GM19023 (cell line): Measurements from ENCODE around the gene SHB.

Source experiments
- ATAC-seq: cut with Tn5 transposase; IDR thresholded peaks from one replicate; pipeline ENCODE4 v1.9.1; 2021; ENCODE audit warnings: mild to moderate bottlenecking, moderate library complexity; ENCODE audit not compliant: unreplicated experiment

The SHB gene

DNA sequence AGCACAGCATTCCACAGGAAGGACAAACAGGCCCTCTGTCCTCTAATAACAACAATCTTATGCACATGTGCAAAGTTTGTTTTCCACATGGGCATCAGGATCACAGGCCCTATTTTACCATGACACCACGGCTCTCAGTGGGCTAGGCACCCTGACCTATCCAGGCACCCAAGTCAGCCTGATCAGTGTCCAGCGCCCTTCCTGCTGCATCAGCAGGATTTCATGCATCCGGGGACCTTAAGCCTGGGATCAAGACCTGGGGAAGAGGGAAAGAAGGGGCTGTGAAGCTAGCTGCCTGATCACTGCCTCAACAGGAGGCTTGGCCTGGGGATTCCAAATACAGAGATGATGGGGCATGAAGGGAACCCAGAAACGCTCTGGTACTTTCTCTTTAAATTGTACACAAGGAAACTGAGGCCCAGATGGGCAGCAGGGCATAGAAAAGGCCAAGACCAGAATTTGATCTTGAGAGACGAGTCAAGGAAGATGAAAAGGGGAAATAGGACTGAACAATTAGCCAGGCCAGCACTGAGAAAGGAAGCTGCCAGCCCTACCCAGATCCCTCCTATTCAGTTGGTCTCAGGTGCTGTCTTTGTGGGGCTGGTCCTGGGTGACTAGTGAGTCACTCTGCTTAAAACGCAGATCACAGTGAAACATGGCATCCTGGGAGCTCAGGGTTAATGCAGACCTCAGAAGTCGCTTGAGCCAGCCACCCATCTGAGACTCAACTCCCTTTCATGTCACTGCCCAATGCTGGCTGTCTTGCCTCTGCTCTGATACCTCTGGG is 57.9 kb downstream of the SHB start:
- no peak for ATAC-seq

DNA sequence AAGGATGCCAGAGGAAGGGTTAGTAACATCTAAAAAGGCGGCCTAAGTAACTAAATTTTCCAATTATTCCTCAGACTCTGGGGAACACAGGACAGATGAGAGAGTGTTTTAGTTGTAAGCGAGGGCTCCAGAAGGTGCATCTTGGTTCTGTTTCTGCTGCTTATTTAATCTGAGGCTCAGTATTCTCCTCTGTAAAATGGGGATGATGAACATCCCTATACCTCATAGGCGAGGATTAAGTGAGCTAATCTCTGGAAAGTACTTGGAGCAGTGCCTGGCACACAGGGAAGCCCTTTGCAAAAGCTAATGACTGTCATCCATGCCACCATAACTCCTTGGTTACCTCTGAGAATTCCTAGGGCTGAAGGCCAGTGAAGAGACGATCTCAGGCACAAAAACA is 59.0 kb downstream of the SHB start:
- no peak for ATAC-seq

DNA sequence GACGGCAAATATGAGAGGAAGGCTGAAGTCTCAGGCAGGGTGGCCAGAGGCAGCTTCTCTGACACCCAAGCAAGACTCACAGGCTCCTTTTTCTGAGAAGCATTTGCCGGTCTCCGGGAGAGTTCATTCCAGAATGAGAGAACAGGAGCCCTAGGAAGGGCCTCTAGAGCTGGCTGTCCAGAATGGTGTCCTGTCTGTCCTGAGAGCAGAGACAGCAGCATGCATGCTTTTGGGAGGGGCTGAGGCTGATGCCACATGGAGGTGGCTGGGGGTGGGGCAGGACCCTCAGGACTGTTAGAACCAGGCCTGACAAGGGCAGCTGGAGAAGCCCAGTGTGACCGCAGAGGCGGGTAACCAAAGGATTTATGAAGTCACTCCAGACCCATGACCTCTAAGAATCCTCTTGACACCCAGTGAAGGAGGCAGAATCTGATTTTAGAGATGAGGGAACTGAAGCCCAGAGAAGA is 60.0 kb downstream of the SHB start:
- ATAC-seq, result no peak

DNA sequence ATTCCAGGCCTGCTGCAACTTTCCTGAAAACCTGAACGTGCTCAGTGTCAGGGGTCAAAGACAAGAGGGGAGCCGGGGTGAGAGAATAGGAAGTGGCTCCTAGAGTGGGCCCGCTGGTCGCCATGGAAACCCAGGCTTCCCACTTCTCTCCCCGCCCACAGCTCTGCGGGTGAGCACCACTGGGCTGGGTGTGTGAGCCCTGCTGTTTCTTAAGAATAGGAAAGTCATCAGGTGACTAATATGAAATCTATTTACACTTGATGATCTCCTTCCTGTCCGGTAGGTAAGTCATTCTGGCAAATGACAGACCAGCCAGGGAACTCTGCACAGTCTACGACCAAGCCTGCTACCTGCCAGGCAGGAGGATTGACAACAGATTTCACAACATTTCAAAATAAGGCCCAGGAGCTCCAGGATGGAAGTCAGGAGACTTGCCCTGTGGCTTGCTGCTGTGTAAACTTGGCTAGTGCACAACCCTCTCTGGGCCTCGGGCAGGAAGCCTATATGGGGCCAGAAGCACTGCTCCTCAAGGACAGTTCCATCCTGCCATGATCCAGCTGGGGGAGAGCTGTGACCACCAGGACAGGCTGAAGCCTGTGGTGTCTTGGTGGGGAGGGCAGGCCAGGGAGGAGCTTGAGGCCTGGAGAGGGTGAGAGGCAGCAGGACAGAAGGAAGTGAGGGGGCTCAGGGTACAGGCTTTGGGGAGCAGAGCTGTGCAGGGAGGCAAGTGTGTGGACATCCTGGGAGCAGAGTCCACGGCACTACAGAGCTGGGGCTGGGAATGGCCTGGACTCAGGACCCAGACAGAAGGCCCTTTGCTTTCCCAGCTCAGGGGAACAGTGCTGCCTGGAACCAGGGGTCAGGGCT is 60.6 kb downstream of the SHB start:
- peak; percentile 75 for ATAC-seq

DNA sequence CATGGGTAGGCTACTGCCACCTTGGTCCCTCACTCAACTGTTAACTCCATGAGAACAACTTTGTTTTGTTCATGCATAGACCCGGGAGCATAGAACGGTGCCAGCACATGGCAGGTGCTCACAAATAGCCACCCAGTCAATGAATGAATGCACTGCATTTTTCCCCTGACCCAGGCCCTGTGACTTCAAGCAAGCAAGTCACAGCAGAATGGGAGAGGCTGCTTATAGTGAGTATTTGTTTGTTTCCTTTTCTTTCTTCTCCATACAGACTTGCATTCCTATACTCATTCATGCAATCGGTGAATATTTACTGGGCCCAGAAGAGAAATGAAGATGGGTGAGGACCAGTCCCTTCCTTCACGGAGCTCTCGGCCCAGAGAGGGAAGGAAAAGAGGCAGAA is 62.0 kb downstream of the SHB start:
- ATAC-seq, result no peak

DNA sequence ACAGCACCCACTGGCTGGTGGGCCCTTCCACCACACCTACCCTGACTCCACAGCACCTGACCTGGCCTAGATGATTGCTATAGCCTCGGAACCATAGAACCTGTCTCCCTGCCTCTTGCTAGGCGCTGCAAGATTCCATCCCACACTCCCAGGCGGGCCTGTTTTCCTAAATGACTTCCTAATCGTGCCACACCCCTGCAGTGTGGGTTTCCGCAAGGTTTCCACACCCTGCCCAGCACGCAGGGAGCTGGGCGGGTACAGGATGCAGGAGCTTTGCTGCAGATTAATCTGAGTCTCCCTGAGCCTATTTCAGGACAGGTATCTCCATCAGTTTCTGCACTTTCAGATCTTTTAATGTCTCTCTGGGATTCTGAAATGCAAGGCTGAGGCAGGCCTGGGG is 62.9 kb downstream of the SHB start:
- ATAC-seq, result no peak

DNA sequence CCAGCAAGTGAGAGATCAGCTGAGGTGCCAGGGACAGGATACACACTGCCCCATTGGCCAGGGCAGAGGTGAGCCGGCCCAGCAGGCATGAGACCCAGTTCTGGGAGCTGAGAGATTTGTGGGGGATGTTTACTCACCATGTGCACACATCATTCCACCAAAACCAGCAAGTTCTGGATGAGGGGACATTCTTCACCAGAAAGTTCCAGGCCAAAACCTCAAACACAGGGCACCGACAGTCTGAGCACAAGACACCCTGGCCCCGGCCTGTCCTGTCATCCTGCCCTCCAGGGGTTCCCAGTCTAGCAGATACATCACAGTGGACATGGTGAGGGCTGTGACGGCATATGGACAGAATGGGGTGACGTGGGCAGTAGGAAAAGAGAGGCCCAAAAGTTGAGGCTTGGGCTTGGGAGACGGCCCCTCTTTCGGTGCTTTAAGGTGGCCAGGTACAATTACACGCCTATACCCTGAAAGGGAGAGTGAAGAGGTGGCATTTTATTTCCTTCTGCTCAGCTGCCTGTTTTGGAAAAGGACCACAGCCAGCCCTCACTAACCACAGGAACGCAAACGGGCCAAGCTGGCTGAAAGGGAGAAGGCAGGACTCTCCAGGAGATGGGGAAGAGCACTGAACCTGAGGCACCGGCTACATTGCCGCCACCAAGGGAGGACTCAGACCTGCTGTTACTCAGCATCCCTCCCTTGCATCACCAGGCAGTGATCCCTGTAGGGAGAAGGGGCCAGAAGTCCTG is 64.0 kb downstream of the SHB start:
- ATAC-seq, result no peak

DNA sequence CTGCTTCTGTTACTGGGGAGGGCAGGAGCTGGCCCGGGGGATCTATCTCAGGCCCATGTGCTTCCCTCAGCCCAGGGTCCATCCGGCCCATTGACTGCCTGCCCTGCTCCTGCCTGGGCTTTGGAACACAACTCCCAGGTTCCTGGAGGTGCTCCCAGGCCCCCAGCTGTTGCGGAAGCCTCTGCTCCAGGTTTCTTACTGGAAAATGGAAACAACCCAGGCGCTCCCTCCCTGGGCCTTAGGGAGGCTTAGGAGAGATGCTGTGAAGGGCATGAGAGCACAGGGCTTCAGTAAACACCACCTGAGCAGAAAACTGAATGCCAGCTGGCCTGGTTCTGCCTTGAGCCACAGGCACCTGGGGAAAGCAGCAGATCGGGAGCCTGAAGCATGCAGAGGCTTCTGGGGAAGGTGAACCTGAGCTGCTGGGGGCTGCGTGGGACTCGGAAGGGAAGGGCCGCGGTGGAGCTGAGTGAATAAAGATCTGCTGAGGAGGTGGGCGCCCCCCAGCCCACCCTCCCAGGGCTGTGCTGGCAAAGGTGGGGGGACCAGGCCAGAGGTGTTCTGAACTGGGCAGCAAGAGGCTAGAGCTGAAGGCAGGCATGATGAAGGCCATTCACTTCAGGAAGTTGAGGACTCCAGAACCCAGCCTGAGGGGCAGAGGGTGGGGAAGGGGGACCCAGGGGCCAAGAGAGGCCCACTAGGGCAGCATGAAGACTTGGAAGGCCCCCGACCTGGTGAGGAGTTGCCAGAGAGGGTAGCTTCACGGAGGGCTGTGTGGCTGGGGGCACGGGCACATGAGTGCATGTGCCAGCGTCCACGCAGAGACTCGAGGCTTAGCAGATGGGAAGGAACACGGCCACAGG is 64.8 kb downstream of the SHB start:
- ATAC-seq, result no peak

DNA sequence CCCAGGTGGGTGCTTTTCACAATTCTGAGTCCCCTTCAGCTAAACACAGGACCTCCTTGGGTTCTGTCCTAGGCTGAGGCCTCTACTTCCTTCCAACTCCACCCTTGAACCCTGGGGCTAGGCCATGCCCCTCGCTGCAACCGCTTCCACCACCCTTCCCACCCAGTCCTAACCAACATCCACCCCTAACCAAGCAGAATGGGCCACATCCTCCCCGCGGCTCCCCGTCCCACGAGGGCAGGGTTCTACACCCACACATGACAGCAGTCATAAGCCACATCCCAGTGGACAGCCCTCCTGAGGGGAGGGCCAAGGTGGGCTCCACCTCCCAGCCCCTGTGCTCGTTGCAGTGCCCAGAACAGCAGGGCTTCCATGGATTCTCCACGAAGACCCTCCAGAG is 65.8 kb downstream of the SHB start:
- no peak for ATAC-seq

DNA sequence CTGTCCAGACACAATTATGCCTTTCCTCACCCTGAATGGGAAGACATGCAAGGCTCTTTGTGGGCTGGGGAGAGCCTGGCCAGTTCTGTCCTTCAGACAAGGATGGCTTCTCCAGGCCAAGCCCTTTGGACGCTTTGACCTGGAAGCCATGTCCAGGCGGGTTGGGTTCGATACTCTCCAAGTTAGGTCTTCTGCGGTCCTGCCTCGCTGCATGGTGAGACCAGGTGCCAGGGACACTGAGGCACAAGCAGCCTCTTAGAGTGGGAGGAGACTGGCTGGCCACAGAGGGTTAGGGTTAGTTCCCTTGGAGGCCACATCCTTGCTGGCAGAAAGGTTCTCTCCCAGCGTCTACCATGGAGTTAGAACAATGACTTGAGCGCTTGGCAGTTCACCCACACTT is 67.6 kb downstream of the SHB start:
- no peak for ATAC-seq

DNA sequence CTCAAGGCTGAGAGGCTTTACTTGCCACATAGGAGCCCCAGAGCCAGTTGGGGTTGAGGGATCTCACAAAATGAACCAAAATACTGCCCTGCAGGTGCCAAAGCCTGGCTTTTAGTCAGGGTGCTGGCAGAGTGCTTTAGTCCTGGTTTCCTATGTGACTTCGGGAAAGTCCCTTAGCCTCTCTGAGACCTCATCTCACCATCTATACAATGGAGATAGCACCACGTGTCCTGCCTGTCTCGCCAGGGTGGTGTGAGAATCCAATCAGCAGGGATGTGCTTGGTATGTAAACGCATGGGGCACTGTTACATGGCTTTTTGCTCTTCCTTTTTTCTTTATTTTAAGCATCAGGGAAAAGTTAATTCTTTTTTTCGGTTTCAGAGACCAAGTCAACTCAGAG is 68.3 kb downstream of the SHB start:
- no peak for ATAC-seq

DNA sequence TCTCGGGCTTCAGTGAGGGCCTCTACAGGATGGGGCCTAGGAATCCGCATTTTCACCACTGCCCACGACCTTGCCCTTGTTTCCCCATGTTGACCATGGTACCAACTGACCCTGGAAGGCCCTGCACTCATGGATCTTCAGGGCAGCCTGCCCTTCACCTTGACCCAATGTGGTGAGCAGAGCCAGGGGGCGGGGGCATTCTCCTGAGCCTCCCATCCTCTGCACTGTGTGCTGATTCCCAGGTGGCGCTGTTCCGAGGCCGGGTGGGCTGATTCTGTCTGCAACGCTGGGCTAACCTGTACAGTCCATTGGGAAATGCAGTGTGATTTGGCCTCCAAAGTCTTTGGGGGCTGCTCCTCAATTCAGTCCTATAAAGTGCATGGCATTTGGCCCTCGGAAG is 68.7 kb downstream of the SHB start:
- no peak for ATAC-seq

DNA sequence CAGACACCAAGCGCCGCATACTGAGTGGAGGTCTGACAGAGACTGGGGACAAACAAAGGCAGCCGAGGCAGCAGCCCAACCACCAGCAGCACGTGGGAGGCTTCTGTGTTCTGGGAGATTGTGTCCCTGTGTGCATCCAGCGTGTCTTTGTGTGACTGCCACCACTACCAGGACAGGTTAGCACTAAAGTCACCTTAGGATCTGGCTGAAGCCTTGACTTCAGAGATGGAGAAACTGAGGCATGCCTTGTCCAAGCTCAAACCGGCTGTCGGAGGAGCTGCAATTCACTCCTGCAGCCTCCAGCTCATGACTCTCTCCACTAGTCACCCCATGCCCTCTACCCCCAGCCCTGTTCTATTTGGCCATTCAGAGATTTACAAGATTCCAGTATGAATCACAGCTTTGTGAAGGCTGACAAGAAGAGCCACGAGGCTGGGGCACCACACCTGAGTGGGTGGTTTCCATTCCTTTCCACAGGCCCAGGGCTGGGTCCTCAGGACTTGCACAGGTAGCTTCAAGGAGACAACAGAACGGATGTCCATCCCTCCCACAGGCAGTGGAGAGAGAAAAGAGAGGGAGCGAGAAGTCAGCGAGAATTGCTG is 69.3 kb downstream of the SHB start:
- ATAC-seq, result no peak

DNA sequence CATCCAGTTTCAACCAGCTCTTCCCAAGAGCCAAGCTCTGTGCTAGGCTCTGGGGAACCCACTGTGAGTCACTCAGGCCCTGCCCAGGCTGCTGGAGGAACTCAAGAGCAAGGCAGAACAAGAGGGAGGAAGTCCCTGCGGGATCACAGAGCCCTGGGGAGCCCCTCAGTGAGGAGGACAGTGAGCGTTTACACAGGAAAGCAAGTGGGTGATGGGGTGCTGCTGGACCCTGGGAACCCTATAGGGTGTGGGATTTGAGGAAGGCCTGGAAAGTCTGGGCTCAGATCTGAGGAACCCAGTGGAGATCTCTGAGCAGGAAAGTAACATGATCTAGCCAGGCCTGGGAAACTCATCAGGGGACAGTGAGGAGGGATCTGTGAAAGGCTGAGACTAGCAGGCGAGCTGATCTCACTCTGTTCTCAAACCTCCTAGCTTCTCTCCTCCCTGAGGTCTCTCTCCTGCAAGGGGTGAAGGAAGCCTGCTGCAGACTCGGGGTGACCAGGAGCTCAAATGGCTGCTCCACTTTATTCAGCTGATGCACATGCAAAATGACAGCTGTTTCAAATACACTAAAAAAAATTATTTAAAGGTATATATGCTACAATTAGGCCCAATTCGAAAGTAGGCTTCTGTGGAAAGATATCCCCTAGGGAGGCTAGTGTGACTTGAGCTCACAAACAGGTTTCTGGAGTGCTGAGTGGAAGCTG is 70.0 kb downstream of the SHB start:
- ATAC-seq, result no peak

DNA sequence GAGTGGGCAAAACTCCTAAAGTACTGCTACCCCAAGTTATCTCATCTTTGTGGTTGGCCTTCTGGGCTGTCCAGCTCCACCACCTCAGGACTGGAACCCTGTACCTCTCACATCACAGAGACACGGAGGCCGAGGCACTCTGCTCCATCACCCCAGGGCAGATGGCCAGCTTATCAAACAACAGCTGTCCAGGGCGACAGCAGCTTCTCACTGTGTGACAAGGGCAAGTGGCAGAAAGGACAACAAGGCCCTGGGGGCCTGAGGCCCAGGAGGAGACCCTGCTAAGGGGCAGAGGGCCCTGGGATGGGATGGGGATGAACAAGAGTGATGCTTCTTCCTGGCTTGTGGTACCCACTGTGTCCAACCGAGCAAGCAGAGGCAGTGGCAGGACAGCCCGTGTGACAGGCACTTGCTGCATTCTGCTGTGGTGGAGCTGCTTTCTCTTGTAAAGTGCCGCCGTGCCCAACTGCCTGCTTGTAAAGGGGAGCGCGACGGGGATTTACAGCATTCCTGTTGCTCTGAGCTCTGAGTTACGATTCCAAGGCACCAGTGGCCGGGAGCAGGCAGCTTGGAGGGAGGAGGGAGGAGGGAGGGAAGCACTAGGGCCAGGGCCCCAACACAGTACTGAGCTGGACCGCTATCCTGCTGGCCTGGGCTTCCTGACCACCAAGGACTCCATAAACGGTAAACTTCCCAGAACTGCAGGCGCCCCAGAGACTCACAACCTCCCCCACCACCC is 71.2 kb downstream of the SHB start:
- ATAC-seq, result no peak

DNA sequence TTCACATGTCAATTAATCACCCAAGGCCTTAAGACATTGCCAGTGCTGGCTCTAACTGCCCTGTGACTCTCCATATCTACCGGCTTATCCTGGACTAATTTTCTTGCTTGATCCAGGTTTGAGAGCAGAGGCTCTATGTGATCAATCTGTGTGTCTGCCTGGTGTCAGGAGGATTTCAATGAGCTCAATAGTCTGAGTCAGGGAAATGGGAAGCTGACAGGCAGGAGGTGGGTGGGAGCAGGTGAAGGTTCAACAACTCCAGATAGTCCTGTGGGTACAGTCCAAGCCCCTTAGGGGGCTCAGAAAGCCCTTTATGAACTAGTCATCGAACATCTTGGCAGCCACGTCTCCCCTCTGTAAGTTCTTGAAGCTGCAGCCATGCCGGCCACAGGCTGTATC is 72.2 kb downstream of the SHB start:
- no peak for ATAC-seq

DNA sequence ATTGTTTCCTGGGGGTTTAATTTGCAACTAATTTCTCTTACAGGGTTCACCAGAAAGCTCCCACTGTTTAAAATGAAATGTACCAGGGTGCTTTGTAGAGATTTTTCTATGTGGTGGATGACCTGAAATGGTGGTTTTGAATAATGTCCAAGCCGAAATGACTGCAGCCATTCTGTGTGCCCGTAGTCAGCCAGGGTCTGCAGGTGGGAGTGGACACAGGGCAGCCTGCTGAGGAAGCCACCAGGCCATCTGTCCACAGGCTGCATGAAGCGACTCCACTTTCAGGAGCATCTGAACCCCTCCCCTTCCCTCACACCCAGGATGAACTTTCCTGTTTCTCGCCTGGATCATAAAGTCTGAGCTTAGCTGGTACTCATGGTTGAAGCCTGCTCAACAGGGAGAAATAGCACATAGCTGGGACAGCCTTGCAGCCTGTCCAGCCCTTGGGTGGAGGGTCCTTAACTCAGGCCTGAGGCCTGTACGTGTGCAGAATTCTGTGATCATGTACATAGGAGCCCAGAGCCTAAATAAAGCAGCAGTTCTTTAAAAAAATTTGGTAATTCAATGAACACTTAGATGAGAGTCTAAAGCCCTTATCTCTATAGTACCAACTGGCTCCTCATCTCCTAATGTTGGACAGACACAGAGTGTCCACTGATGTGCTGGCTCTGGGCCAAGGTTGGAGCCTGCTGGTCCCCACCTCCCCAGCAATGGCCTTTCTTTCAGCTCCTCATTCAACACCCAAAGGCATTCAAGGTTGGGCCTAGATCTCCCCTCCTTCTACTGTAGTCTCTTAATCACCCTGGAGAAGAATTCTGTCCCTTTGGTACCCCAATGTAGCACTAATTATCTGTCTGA is 72.8 kb downstream of the SHB start:
- no peak for ATAC-seq

DNA sequence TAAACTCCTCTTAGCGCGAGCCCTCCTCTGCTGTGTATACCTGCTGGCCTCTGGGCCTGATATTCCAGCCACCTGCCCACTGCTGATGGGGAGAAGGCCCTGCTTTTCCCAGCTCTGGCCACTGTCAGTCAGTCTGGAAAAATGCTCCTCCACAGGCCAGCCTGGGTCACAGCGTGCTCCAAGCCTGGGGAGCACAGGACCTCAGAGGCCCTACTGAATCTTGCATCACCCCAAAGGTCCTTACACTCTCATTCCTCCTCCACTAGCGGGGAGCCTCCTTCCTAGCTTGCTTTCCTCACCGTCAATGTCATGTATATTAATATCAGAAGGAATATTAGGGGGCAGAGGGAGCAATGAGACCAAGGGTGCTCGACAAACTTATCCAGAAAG is 73.7 kb downstream of the SHB start:
- no peak for ATAC-seq
